ENCODE data around the gene TMEM63C. TPM values are rescaled to one million over a fixed set of nuclear protein-coding genes. Genes with fewer than 3 reads are reported as not detected.

Gene TMEM63C
- total RNA-seq, 2 donors from 2014 or later, result 1.1 to 1.6 TPM

DNA sequence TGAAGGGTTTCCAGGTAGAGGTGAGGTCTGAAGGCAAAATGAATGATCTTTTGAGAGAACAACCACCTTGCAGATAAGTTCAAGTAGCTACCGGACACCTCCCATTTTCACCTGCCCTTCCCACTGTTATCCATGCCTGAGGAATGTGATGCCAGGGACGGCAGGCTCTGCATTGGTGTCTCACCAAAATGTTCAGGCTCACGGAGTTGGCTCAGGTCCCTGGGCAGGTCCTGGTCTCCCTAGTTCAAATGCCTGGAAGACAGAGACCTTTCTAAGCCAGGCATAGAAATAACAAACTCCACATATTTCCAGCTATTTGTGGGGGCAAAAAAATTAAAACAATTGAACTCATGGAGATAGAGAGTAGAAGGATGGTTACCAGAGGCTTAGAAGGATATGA, 36.0 kb downstream of the TMEM63C start:
- WGBS, 2 experiments (ENCODE audit: insufficient coverage in 1 of 2, insufficient read length in 1 of 2), result 75 to 89% methylated on average over 3 of the region's 3 CpGs
- H3K27ac Mint-ChIP-seq, result no peak overlapping the region
- Histone ChIP-seq H3K27me3 (ENCODE audit: control insufficient read depth, insufficient read depth, low read length, poor library complexity, severe bottlenecking) (peaks cover 20% of the 10 kb centered on the region), H3K4me3 (ENCODE audit: low read length) (no peak overlapping the region), H3K9me3 (ENCODE audit: control insufficient read depth, low read length) (no peaks in the 10 kb centered on the region), H3K9ac (ENCODE audit: extremely low read depth, low read length, poor library complexity, severe bottlenecking) (no peak overlapping the region), H3K36me3 (ENCODE audit: control insufficient read depth, insufficient read depth, low read length) (no peaks in the 10 kb centered on the region), H3K4me1 (ENCODE audit: control insufficient read depth, insufficient read depth, low read length) (peaks cover 4% of the 10 kb centered on the region), H3K27ac (ENCODE audit: low read depth, low read length) (no peak overlapping the region)
- DNase-seq, result no peak
- H3K36me3 Mint-ChIP-seq (ENCODE audit: low read depth), result no peaks in the 10 kb centered on the region
- peaks cover 17% of the 10 kb centered on the region for H3K4me1 Mint-ChIP-seq
- no peaks in the 10 kb centered on the region for H3K9me3 Mint-ChIP-seq
- no peak for TF ChIP-seq CTCF (conservative IDR thresholded peaks at IDR 0.05)
- H3K27me3 Mint-ChIP-seq (ENCODE audit: insufficient read depth), result peaks cover 42% of the 10 kb centered on the region
- no peak overlapping the region for H3K4me3 Mint-ChIP-seq

GRCh38 chr14:77219591-77219990, 38.0 kb downstream of the TMEM63C start:
- H3K4me3 Mint-ChIP-seq, result no peak overlapping the region

GRCh38 chr14:77220246-77221017, 38.8 kb downstream of the TMEM63C start:
- peaks cover 12% of the 10 kb centered on the region for H3K4me1 ChIP-seq (ENCODE audit: control insufficient read depth, insufficient read depth, low read length)
- no peak overlapping the region for H3K4me3 Mint-ChIP-seq
- peaks cover 34% of the 10 kb centered on the region for H3K4me1 Mint-ChIP-seq
- no peak overlapping the region for H3K27ac Mint-ChIP-seq
- no peaks in the 10 kb centered on the region for H3K9me3 Mint-ChIP-seq
- DNase-seq, result no peak
- no peak overlapping the region for H3K9ac ChIP-seq (ENCODE audit: extremely low read depth, low read length, poor library complexity, severe bottlenecking)
- no peaks in the 10 kb centered on the region for H3K36me3 Mint-ChIP-seq (ENCODE audit: low read depth)
- peaks cover 19% of the 10 kb centered on the region for H3K27me3 Mint-ChIP-seq (ENCODE audit: insufficient read depth)
- H3K36me3 ChIP-seq (ENCODE audit: control insufficient read depth, insufficient read depth, low read length), result no peaks in the 10 kb centered on the region
- 79 to 93% methylated on average over 3 to 9 of the region's 24 CpGs for WGBS, 2 experiments (ENCODE audit: insufficient coverage in 1 of 2, insufficient read length in 1 of 2)
- H3K27ac ChIP-seq (ENCODE audit: low read depth, low read length), result no peak overlapping the region
- no peaks in the 10 kb centered on the region for H3K9me3 ChIP-seq (ENCODE audit: control insufficient read depth, low read length)
- TF ChIP-seq CTCF (conservative IDR thresholded peaks at IDR 0.05), result no peak
- H3K27me3 ChIP-seq (ENCODE audit: control insufficient read depth, insufficient read depth, low read length, poor library complexity, severe bottlenecking), result peaks cover 7% of the 10 kb centered on the region
- no peak overlapping the region for H3K4me3 ChIP-seq (ENCODE audit: low read length)

More at GRCh38 chr14:77219591-77219990, 38.0 kb downstream of the TMEM63C start:
- Histone ChIP-seq H3K4me3 (ENCODE audit: low read length) (no peak overlapping the region), H3K4me1 (ENCODE audit: control insufficient read depth, insufficient read depth, low read length) (peaks cover 12% of the 10 kb centered on the region), H3K9me3 (ENCODE audit: control insufficient read depth, low read length) (no peaks in the 10 kb centered on the region), H3K36me3 (ENCODE audit: control insufficient read depth, insufficient read depth, low read length) (no peaks in the 10 kb centered on the region), H3K9ac (ENCODE audit: extremely low read depth, low read length, poor library complexity, severe bottlenecking) (no peak overlapping the region), H3K27me3 (ENCODE audit: control insufficient read depth, insufficient read depth, low read length, poor library complexity, severe bottlenecking) (peaks cover 7% of the 10 kb centered on the region), H3K27ac (ENCODE audit: low read depth, low read length) (no peak overlapping the region)
- peaks cover 24% of the 10 kb centered on the region for H3K27me3 Mint-ChIP-seq (ENCODE audit: insufficient read depth)
- peaks cover 34% of the 10 kb centered on the region for H3K4me1 Mint-ChIP-seq
- DNase-seq, result no peak
- H3K36me3 Mint-ChIP-seq (ENCODE audit: low read depth), result no peaks in the 10 kb centered on the region
- 89 to 98% methylated on average over 7 to 10 of the region's 10 CpGs for WGBS, 2 experiments (ENCODE audit: insufficient coverage in 1 of 2, insufficient read length in 1 of 2)
- H3K27ac Mint-ChIP-seq, result no peak overlapping the region
- no peaks in the 10 kb centered on the region for H3K9me3 Mint-ChIP-seq
- TF ChIP-seq CTCF (conservative IDR thresholded peaks at IDR 0.05), result no peak

All from endodermal cell (in vitro differentiated cells).